DND-41 (cell line): ENCODE results near the gene FHOD3.

ENCODE experiments used
- ATAC-seq: fragments of 200-7000 bp; cut with Tn5 transposase; 3 replicates; pipeline ENCODE4 v1.9.1; 2021; ENCODE audit warnings: low read depth; ENCODE audit not compliant: insufficient read depth
- DNase-seq: peaks from one replicate; pipeline ENCODE4 v3.0.0-alpha.2; 2020
- H2AFZ ChIP-seq: 2 replicates; pipeline ENCODE4 v1.6.0; 2012; ENCODE audit warnings: low read depth, low read length
- H3K27ac ChIP-seq: 2 replicates; pipeline ENCODE4 v1.5.1; 2012; ENCODE audit warnings: low read length, inconsistent platforms
- H3K27me3 ChIP-seq: fragments of 200-600 bp; sonication (generic); 2 replicates; pipeline ENCODE4 v1.6.0; 2012; ENCODE audit warnings: low read length, mild to moderate bottlenecking, inconsistent platforms; ENCODE audit not compliant: insufficient read depth, poor library complexity
- H3K36me3 ChIP-seq: 2 replicates; pipeline ENCODE4 v1.5.1; 2012; ENCODE audit warnings: low read length, inconsistent platforms; ENCODE audit not compliant: insufficient read depth
- H3K4me1 ChIP-seq: 2 replicates; pipeline ENCODE4 v1.5.1; 2012; ENCODE audit warnings: mild to moderate bottlenecking, low read length; ENCODE audit not compliant: insufficient read depth
- H3K4me2 ChIP-seq: 2 replicates; pipeline ENCODE4 v1.6.0; 2012; ENCODE audit warnings: mild to moderate bottlenecking, moderate library complexity, low read length, inconsistent platforms; ENCODE audit not compliant: insufficient read depth
- H3K4me3 ChIP-seq, 2 experiments: fragments of 200-600 bp in 1 of 2; shearing (Covaris generic) in 1 of 2; 2 replicates each; pipeline ENCODE4 v1.5.1; 2012 to 2016; ENCODE audit warnings: inconsistent platforms in 2 of 2, low read length in 2 of 2, mild to moderate bottlenecking in 2 of 2, low read depth in 1 of 2, moderate library complexity in 1 of 2
- H3K79me2 ChIP-seq: 2 replicates; pipeline ENCODE4 v1.6.0; 2012; ENCODE audit warnings: low read length, inconsistent platforms; ENCODE audit not compliant: insufficient read depth
- H3K9ac ChIP-seq: 2 replicates; pipeline ENCODE4 v1.6.0; 2012; ENCODE audit warnings: low read depth, mild to moderate bottlenecking, inconsistent platforms, low read length, moderate library complexity
- H3K9me3 ChIP-seq: 2 replicates; pipeline ENCODE4 v1.5.1; 2012; ENCODE audit warnings: low read length, moderate library complexity, mild to moderate bottlenecking, inconsistent platforms; ENCODE audit not compliant: insufficient read depth, severe bottlenecking
- H4K20me1 ChIP-seq: 2 replicates; pipeline ENCODE4 v1.6.0; 2012; ENCODE audit warnings: low read length; ENCODE audit not compliant: insufficient read depth
- CTCF ChIP-seq: IDR thresholded peaks from 2 replicates; pipeline ENCODE4 v1.5.1; 2012; ENCODE audit warnings: borderline replicate concordance, low read length, moderate library complexity, mild to moderate bottlenecking; ENCODE audit not compliant: poor library complexity, severe bottlenecking; ENCODE audit errors: extremely low read depth
- EZH2 ChIP-seq: IDR thresholded peaks from 3 replicates; pipeline ENCODE4 v1.6.1; 2012; ENCODE audit warnings: borderline replicate concordance, low read depth, mild to moderate bottlenecking, moderate library complexity, low read length, inconsistent platforms; ENCODE audit not compliant: severe bottlenecking

Gene FHOD3

GRCh38 chr18:36389811-36390581, 92.5 kb downstream of the FHOD3 start:
- Histone ChIP-seq H4K20me1 (no peaks in the 10 kb centered on the region), H3K4me2 (no peak overlapping the region), H3K27ac (no peak overlapping the region), H3K79me2 (no peaks in the 10 kb centered on the region), H3K27me3 (no peaks in the 10 kb centered on the region), H3K9me3 (peaks cover 2% of the 10 kb centered on the region), H3K4me1 (no peaks in the 10 kb centered on the region), H3K4me3 (no peak overlapping the region), H3K9ac (no peak overlapping the region), H3K36me3 (no peaks in the 10 kb centered on the region), H2AFZ (no peak overlapping the region)
- DNase-seq (no peak), ATAC-seq (no peak)
- TF ChIP-seq CTCF (no peak), EZH2 (no peak)

- no peaks in the 10 kb centered on the region for H3K27me3 ChIP-seq
- H3K4me1 ChIP-seq = no peaks in the 10 kb centered on the region
- DNase-seq = no peak
- TF ChIP-seq CTCF = no peak
- no peak for TF ChIP-seq EZH2
- no peak overlapping the region for H2AFZ ChIP-seq
- H3K36me3 ChIP-seq = no peaks in the 10 kb centered on the region
- H3K9ac ChIP-seq = no peak overlapping the region
- no peak overlapping the region for H3K27ac ChIP-seq
- no peaks in the 10 kb centered on the region for H4K20me1 ChIP-seq
- H3K4me3 ChIP-seq = no peak overlapping the region
- no peaks in the 10 kb centered on the region for H3K79me2 ChIP-seq
- ATAC-seq = no peak
- H3K4me2 ChIP-seq = no peak overlapping the region
- H3K9me3 ChIP-seq = peaks cover 10% of the 10 kb centered on the region
These were observed 94.1 kb downstream of the FHOD3 start for GRCh38 chr18:36391426-36392145.

GRCh38 chr18:36392164-36392978, 94.9 kb downstream of the FHOD3 start:
- TF ChIP-seq CTCF (no peak), EZH2 (no peak)
- DNase-seq (no peak), ATAC-seq (no peak)
- H3K36me3 ChIP-seq = no peaks in the 10 kb centered on the region
- H3K27me3 ChIP-seq = no peaks in the 10 kb centered on the region
- no peaks in the 10 kb centered on the region for H3K79me2 ChIP-seq
- no peak overlapping the region for H3K27ac ChIP-seq
- no peak overlapping the region for H3K9ac ChIP-seq
- no peak overlapping the region for H2AFZ ChIP-seq
- no peak overlapping the region for H3K4me3 ChIP-seq
- peaks cover 12% of the 10 kb centered on the region for H3K9me3 ChIP-seq
- no peaks in the 10 kb centered on the region for H3K4me1 ChIP-seq
- no peak overlapping the region for H3K4me2 ChIP-seq
- no peaks in the 10 kb centered on the region for H4K20me1 ChIP-seq
